ENCODE measurements around the gene NTNG2.

Gene NTNG2

GRCh38 chr9:132235894-132236661 is 74.2 kb downstream of the NTNG2 start:
- DNase-seq (ENCODE audit: low read depth, low spot score) = peak; percentile 93

DNA sequence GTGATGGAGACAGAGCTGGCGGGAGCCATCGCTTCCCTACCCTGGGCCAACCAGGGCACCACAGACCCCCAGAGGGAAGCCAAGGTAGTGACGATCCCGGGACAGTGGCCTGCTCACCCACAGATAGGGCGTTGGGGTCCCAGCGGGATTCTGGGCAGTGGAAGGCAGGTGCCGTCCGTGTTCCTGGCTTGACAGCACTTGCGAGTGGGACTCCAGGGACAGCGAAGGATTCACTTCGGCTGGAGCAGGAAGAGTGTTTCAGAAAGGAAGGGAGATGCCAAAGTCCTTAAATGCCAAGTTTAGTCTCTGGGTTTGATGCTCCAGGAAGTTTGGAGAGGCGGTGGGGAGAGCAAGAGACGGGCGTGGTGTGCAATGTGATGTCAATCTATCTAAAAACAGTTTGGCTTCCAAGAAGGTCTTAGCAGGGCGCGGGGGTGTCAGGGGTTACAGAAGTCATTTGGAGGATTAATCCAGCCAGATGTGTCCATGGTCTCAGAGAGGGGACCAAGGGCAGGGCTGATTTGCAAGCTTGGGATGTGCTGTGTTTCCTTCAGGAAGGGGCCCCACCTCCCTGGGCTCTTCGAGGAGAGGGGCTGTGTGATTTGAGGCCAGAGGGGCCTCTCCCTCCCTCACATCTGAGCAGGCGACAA is 74.9 kb downstream of the NTNG2 start:
- no peak for DNase-seq (ENCODE audit: low read depth, low spot score)

GRCh38 chr9:132237481-132237880 is 75.6 kb downstream of the NTNG2 start:
- no peak for DNase-seq (ENCODE audit: low read depth, low spot score)

DNA sequence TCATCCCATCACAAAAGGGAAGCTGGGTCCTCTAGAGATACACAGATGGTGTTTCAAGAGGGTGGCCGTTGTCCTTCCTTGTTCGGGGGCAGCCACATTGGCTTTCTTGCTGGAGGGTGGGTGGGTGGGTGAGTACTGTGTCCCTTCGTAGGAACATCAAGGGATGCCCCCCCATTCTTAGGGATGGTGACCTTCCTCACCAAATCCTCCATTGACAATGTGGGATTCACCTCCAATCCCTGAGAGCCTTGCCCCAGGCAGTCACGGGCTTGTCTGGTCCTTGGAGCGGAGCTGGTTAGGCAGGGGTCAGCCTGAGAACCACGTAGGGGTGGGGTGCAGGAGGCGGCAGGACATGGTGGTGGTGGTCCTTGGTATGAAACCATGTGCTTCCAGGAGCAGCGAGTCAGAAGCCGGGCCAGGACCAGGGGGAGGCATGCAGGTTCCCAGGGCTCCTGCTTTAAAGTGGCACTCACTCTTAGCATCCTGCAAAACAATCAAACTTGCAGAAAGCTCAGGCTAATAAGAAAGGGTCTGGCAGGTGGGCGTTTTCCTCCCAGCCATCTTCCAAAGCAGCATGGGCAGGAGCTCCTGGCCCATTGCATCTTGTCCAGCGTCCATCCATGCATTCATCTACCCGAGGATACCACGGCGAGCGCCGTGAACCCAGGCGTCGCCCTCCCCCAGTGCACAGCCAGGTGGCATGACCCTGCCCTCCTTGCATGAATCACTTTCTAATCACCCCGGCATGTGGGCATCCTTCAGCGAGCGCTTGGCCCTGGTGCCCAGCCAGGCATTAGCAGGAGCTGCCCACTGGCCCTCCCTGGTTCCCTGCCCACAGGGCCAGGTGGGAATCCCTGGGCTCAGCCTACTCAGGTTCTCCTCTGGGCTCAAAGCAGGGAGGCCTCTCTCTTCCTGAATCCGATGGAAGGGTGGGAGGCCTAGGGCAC is 76.4 kb downstream of the NTNG2 start:
- no peak for DNase-seq (ENCODE audit: low read depth, low spot score)

- no peak for DNase-seq (ENCODE audit: low read depth, low spot score)
These were observed 77.1 kb downstream of the NTNG2 start for GRCh38 chr9:132238992-132239391.

- no peak for DNase-seq (ENCODE audit: low read depth, low spot score)
These were observed 77.7 kb downstream of the NTNG2 start for GRCh38 chr9:132239518-132239917.

GRCh38 chr9:132239999-132240840 is 78.4 kb downstream of the NTNG2 start:
- peak; percentile 51 for DNase-seq (ENCODE audit: low read depth, low spot score)

- DNase-seq (ENCODE audit: low read depth, low spot score) = peak; percentile 96
These were observed 79.1 kb downstream of the NTNG2 start for GRCh38 chr9:132240841-132241482.

DNA sequence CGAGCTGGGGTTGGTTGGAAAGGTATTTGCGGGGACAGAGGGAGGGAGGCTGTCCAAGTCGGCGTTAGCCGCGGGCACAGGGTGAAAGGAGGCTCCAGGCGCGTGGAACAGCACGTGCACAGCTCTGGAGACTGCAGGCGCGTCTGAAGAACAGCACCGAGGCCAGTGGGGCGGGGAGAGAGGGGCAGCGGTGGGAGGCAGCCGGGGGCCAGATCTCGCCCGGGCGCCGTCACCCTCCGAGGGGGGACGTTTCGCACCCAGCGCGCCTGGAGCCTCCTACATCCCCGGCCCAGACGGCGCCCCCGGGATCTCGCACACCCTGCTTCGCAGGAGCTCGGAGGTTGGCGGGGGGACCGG is 79.6 kb downstream of the NTNG2 start:
- DNase-seq (ENCODE audit: low read depth, low spot score) = no peak

- peak; percentile 16 for DNase-seq (ENCODE audit: low read depth, low spot score)
These were observed 80.2 kb downstream of the NTNG2 start for GRCh38 chr9:132241840-132242620.

GRCh38 chr9:132242621-132243155 is 80.8 kb downstream of the NTNG2 start:
- peak; percentile 27 for DNase-seq (ENCODE audit: low read depth, low spot score)

GRCh38 chr9:132243156-132244074 is 81.6 kb downstream of the NTNG2 start:
- DNase-seq (ENCODE audit: low read depth, low spot score) = no peak

GRCh38 chr9:132244582-132245455 is 83.0 kb downstream of the NTNG2 start:
- peak; percentile 41 for DNase-seq (ENCODE audit: low read depth, low spot score)

- no peak for DNase-seq (ENCODE audit: low read depth, low spot score)
These were observed 83.6 kb downstream of the NTNG2 start for GRCh38 chr9:132245465-132245864.

DNA sequence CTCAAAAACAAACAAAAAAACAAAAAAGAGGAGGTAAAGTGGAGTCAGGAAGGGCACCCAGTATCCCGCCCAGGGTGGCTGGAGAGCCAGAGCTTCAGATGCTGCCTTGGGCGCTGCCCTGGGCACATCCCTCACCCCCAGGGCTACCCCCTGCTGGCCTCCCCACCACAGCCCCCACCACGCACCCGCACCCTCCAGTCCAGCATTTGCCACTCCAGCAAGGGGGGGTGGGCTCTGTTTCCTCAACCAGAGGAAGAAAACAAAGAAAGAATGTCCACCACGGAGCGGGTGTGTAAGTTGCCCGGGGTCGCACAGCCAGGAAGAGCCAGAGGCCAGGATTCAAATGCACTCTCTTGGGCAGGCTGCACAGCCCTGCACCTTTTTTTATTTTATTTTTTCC is 86.1 kb downstream of the NTNG2 start:
- no peak for DNase-seq (ENCODE audit: low read depth, low spot score)

DNA sequence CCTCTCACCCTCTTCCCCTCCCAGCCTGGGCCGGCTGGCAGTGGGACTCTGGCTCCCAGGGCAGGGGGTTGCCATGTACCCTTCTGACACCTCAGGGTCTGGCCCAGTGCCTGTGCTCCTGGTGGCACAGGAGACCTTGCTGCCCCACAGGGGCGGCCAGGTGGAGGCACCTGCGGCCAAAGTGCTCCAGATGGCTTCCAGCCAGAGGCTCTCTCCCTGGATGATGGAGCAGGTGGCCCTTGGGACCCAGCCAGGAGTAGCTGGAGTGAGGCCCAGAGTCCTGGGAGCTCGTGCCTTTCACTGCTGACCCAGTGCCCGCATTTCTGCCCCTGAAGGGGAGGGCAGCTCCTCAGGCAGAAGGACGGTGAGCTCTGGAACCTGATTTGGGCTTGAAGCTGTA is 87.3 kb downstream of the NTNG2 start:
- no peak for DNase-seq (ENCODE audit: low read depth, low spot score)

- DNase-seq (ENCODE audit: low read depth, low spot score) = no peak
These were observed 87.8 kb downstream of the NTNG2 start for GRCh38 chr9:132249690-132250089.

Data from ELF-1 (cell line).